SJCRH30 (cell line): ENCODE results near the gene LSAMP. TPM values are rescaled to one million over a fixed set of nuclear protein-coding genes. Genes with fewer than 3 reads are reported as not detected.

Source experiments
- DNase-seq, 2 experiments: peaks; one replicate each; pipeline ENCODE4 v3.0.0-alpha.2; 2015 to 2020
- H3K27ac ChIP-seq: fragments of 250-450 bp; sonication (Bioruptor Pico); 2 replicates; pipeline ENCODE4 v1.5.1; 2020; ENCODE audit warnings: mild to moderate bottlenecking, moderate library complexity
- H3K27me3 ChIP-seq: fragments of 250-450 bp; sonication (Bioruptor Pico); 2 replicates; pipeline ENCODE4 v1.5.1; 2020; ENCODE audit warnings: mild to moderate bottlenecking, moderate library complexity
- H3K36me3 ChIP-seq: fragments of 250-450 bp; sonication (Bioruptor Pico); 2 replicates; pipeline ENCODE4 v1.5.1; 2020; ENCODE audit warnings: mild to moderate bottlenecking, moderate library complexity
- H3K4me1 ChIP-seq: fragments of 250-450 bp; sonication (Bioruptor Pico); 2 replicates; pipeline ENCODE4 v1.5.1; 2020; ENCODE audit warnings: mild to moderate bottlenecking, moderate library complexity
- H3K4me3 ChIP-seq: fragments of 250-450 bp; sonication (Bioruptor Pico); 2 replicates; pipeline ENCODE4 v1.5.1; 2020; ENCODE audit warnings: mild to moderate bottlenecking, moderate library complexity
- H3K9me3 ChIP-seq: fragments of 250-450 bp; sonication (Bioruptor Pico); replicated peaks from 2 replicates; pipeline ENCODE4 v1.5.1; 2020; ENCODE audit warnings: mild to moderate bottlenecking, moderate library complexity
- total RNA-seq: library from RNA; depleted of rRNA; stranded (reverse); fragments of >200 nt; shearing (Covaris generic); gene quantifications from 2 replicates; pipeline ENCODE4 v1.2.3, GENCODE V29; 2014

The LSAMP gene
- total RNA-seq, 1 experiment from 2014 or later: 0.02 TPM

- no peaks in the 10 kb centered on the region for H3K4me1 ChIP-seq
- H3K9me3 ChIP-seq: no peaks in the 10 kb centered on the region
- H3K4me3 ChIP-seq: no peak overlapping the region
- no peak overlapping the region for H3K27ac ChIP-seq
- no peaks in the 10 kb centered on the region for H3K36me3 ChIP-seq
- no peak for DNase-seq
- H3K27me3 ChIP-seq: peaks cover 3% of the 10 kb centered on the region; the same call in 1 of the 2 replicates
These were observed 379.8 kb downstream of the LSAMP start for GRCh38 chr3:116065501-116065900.

GRCh38 chr3:116064646-116065045 is 380.6 kb downstream of the LSAMP start:
- Histone ChIP-seq H3K4me1 (peaks cover 7% of the 10 kb centered on the region; the same call in 1 of the 2 replicates), H3K27me3 (peaks cover 3% of the 10 kb centered on the region; the same call in 1 of the 2 replicates), H3K27ac (no peak overlapping the region), H3K9me3 (no peaks in the 10 kb centered on the region), H3K36me3 (no peaks in the 10 kb centered on the region), H3K4me3 (no peak overlapping the region)
- DNase-seq: no peak

- Histone ChIP-seq H3K4me3 (no peak overlapping the region), H3K36me3 (no peaks in the 10 kb centered on the region), H3K27ac (no peak overlapping the region), H3K27me3 (peaks cover 3% of the 10 kb centered on the region; the same call in 1 of the 2 replicates), H3K9me3 (no peaks in the 10 kb centered on the region), H3K4me1 (peaks cover 8% of the 10 kb centered on the region; the same call in 1 of the 2 replicates)
- DNase-seq: peak; percentile 29 to 43
These were observed 385.7 kb downstream of the LSAMP start for GRCh38 chr3:116059421-116060096.

- no peak overlapping the region for H3K27ac ChIP-seq
- no peak overlapping the region for H3K4me3 ChIP-seq
- peaks cover 8% of the 10 kb centered on the region; the same call in 1 of the 2 replicates for H3K4me1 ChIP-seq
- no peaks in the 10 kb centered on the region for H3K9me3 ChIP-seq
- no peak for DNase-seq
- no peaks in the 10 kb centered on the region for H3K36me3 ChIP-seq
- H3K27me3 ChIP-seq: peaks cover 3% of the 10 kb centered on the region; the same call in 1 of the 2 replicates
These were observed 386.4 kb downstream of the LSAMP start for GRCh38 chr3:116058844-116059243.

GRCh38 chr3:116057400-116058006 is 387.8 kb downstream of the LSAMP start:
- H3K4me1 ChIP-seq: peaks cover 8% of the 10 kb centered on the region; the same call in 1 of the 2 replicates
- no peak overlapping the region for H3K4me3 ChIP-seq
- DNase-seq: peak in 1 of 2 experiments; percentile 6
- H3K27ac ChIP-seq: no peak overlapping the region
- peaks cover 3% of the 10 kb centered on the region; the same call in 1 of the 2 replicates for H3K27me3 ChIP-seq
- no peaks in the 10 kb centered on the region for H3K9me3 ChIP-seq
- H3K36me3 ChIP-seq: no peaks in the 10 kb centered on the region

- DNase-seq: no peak
- H3K9me3 ChIP-seq: no peaks in the 10 kb centered on the region
These were observed 389.0 kb downstream of the LSAMP start for GRCh38 chr3:116056280-116056679.

GRCh38 chr3:116053017-116053416 is 392.3 kb downstream of the LSAMP start:
- Histone ChIP-seq H3K27ac (no peak overlapping the region), H3K27me3 (no peaks in the 10 kb centered on the region), H3K4me1 (no peaks in the 10 kb centered on the region), H3K4me3 (no peak overlapping the region), H3K9me3 (no peaks in the 10 kb centered on the region), H3K36me3 (no peaks in the 10 kb centered on the region)
- DNase-seq: no peak

More at GRCh38 chr3:116056280-116056679, 389.0 kb downstream of the LSAMP start:
- Histone ChIP-seq H3K4me1 (peaks cover 8% of the 10 kb centered on the region; the same call in 1 of the 2 replicates), H3K36me3 (no peaks in the 10 kb centered on the region), H3K4me3 (no peak overlapping the region), H3K27me3 (no peaks in the 10 kb centered on the region), H3K27ac (no peak overlapping the region)

GRCh38 chr3:116052602-116053001 is 392.7 kb downstream of the LSAMP start:
- no peaks in the 10 kb centered on the region for H3K9me3 ChIP-seq
- H3K4me1 ChIP-seq: no peaks in the 10 kb centered on the region
- no peak overlapping the region for H3K27ac ChIP-seq
- H3K36me3 ChIP-seq: no peaks in the 10 kb centered on the region
- no peaks in the 10 kb centered on the region for H3K27me3 ChIP-seq
- no peak for DNase-seq
- no peak overlapping the region for H3K4me3 ChIP-seq

GRCh38 chr3:116051586-116051985 is 393.7 kb downstream of the LSAMP start:
- no peaks in the 10 kb centered on the region for H3K27me3 ChIP-seq
- no peak overlapping the region for H3K27ac ChIP-seq
- H3K9me3 ChIP-seq: no peaks in the 10 kb centered on the region
- H3K36me3 ChIP-seq: no peaks in the 10 kb centered on the region
- H3K4me1 ChIP-seq: no peaks in the 10 kb centered on the region
- no peak overlapping the region for H3K4me3 ChIP-seq
- DNase-seq: peak in 1 of 2 experiments; percentile 19

- H3K36me3 ChIP-seq: no peaks in the 10 kb centered on the region
- no peak overlapping the region for H3K4me3 ChIP-seq
- DNase-seq: no peak
- H3K27me3 ChIP-seq: no peaks in the 10 kb centered on the region
- H3K4me1 ChIP-seq: no peaks in the 10 kb centered on the region
- no peak overlapping the region for H3K27ac ChIP-seq
- H3K9me3 ChIP-seq: no peaks in the 10 kb centered on the region
These were observed 394.2 kb downstream of the LSAMP start for GRCh38 chr3:116051040-116051439.

GRCh38 chr3:116050311-116050915 is 394.9 kb downstream of the LSAMP start:
- Histone ChIP-seq H3K9me3 (no peaks in the 10 kb centered on the region), H3K36me3 (no peaks in the 10 kb centered on the region), H3K27ac (no peak overlapping the region), H3K4me1 (no peaks in the 10 kb centered on the region), H3K27me3 (no peaks in the 10 kb centered on the region), H3K4me3 (no peak overlapping the region)
- no peak for DNase-seq

- no peaks in the 10 kb centered on the region for H3K27me3 ChIP-seq
- no peak overlapping the region for H3K27ac ChIP-seq
- H3K4me3 ChIP-seq: no peak overlapping the region
- no peak for DNase-seq
- H3K4me1 ChIP-seq: no peaks in the 10 kb centered on the region
- no peaks in the 10 kb centered on the region for H3K36me3 ChIP-seq
- H3K9me3 ChIP-seq: no peaks in the 10 kb centered on the region
These were observed 396.3 kb downstream of the LSAMP start for GRCh38 chr3:116048991-116049390.

- H3K27ac ChIP-seq: no peak overlapping the region
- DNase-seq: no peak
These were observed 398.9 kb downstream of the LSAMP start for GRCh38 chr3:116046350-116046749.

GRCh38 chr3:116045314-116045713 is 400.0 kb downstream of the LSAMP start:
- Histone ChIP-seq H3K27ac (no peak overlapping the region), H3K9me3 (no peaks in the 10 kb centered on the region), H3K4me1 (no peaks in the 10 kb centered on the region), H3K27me3 (no peaks in the 10 kb centered on the region), H3K36me3 (no peaks in the 10 kb centered on the region), H3K4me3 (no peak overlapping the region)
- DNase-seq: no peak

More at GRCh38 chr3:116046350-116046749, 398.9 kb downstream of the LSAMP start:
- Histone ChIP-seq H3K4me3 (no peak overlapping the region), H3K9me3 (no peaks in the 10 kb centered on the region), H3K4me1 (no peaks in the 10 kb centered on the region), H3K36me3 (no peaks in the 10 kb centered on the region), H3K27me3 (no peaks in the 10 kb centered on the region)

GRCh38 chr3:116040152-116040551 is 405.1 kb downstream of the LSAMP start:
- Histone ChIP-seq H3K27ac (no peak overlapping the region), H3K36me3 (no peaks in the 10 kb centered on the region), H3K9me3 (no peaks in the 10 kb centered on the region), H3K4me3 (no peak overlapping the region), H3K27me3 (no peaks in the 10 kb centered on the region), H3K4me1 (peaks cover 3% of the 10 kb centered on the region)
- DNase-seq: no peak
